BLaER1 treated with 17β-estradiol and CSF1 and Interleukin-3, amounts not matched to agents 10 nM and 100 nM (cell line): ENCODE results near the gene DNAJC13.
A peak's percentile ranks its signal among the peaks of the same experiment; 100 is the strongest.

Experiments used
- H3K27ac ChIP-seq, 11 experiments: shearing (Covaris generic); formaldehyde crosslinking; 2 replicates each; pipeline ENCODE4 v1.8.1; 2022
- H3K27me3 ChIP-seq, 11 experiments: shearing (Covaris generic); formaldehyde crosslinking; 2 replicates each; pipeline ENCODE4 v1.8.1; 2022
- H3K36me3 ChIP-seq, 11 experiments: shearing (Covaris generic); formaldehyde crosslinking; 2 replicates each; pipeline ENCODE4 v1.8.1; 2022
- H3K4me1 ChIP-seq, 10 experiments: shearing (Covaris generic); formaldehyde crosslinking; 2 replicates each; pipeline ENCODE4 v1.8.1; 2022
- H3K4me2 ChIP-seq, 11 experiments: shearing (Covaris generic); formaldehyde crosslinking; 2 replicates each; pipeline ENCODE4 v1.8.1; 2022
- H3K4me3 ChIP-seq, 10 experiments: shearing (Covaris generic); formaldehyde crosslinking; 2 replicates each; pipeline ENCODE4 v1.8.1; 2022
- H3K9ac ChIP-seq, 11 experiments: shearing (Covaris generic); formaldehyde crosslinking; 2 replicates each; pipeline ENCODE4 v1.8.1; 2022
- H3K9me3 ChIP-seq, 11 experiments: shearing (Covaris generic); formaldehyde crosslinking; replicated peaks in 1 of 11; 2 replicates each; pipeline ENCODE4 v1.8.1; 2022
- H4K20me1 ChIP-seq, 11 experiments: shearing (Covaris generic); formaldehyde crosslinking; 2 replicates each; pipeline ENCODE4 v1.8.1; 2022
- Cebpa-rat ChIP-seq, 11 experiments: shearing (Covaris generic); IDR thresholded peaks; 2 replicates each; pipeline ENCODE4 v1.8.1; 2022

Gene DNAJC13

GRCh38 chr3:132535575-132536441 lies 118.5 kb downstream of the DNAJC13 start:
- Histone ChIP-seq H3K4me2 (peak overlapping the region in 2 of 11 experiments; percentile 17 to 25; a peak in 1 of 22 replicates), H3K9ac (peak overlapping the region in 1 of 11 experiments; percentile 34; a peak in 1 of 22 replicates), H3K9me3 (no peaks in the 10 kb centered on the region), H3K27me3 (no peaks in the 10 kb centered on the region), H3K4me1 (peaks cover 0 to 55% (median 0%) of the 10 kb centered on the region in 10 experiments; a peak in 6 of 20 replicates), H3K27ac (peak overlapping the region in 1 of 11 experiments; percentile 36; a peak in 1 of 22 replicates), H3K4me3 (no peak overlapping the region), H4K20me1 (peaks cover 0 to 70% (median 19%) of the 10 kb centered on the region in 11 experiments; a peak in 12 of 22 replicates), H3K36me3 (peaks cover 80 to 100% (median 96%) of the 10 kb centered on the region in 11 experiments)
- TF ChIP-seq Cebpa-rat (IDR thresholded peaks at IDR 0.05), result no peak

- H4K20me1 ChIP-seq, result peaks cover 0 to 63% (median 19%) of the 10 kb centered on the region in 11 experiments; a peak in 12 of 22 replicates
- peaks cover 76 to 100% (median 96%) of the 10 kb centered on the region in 11 experiments for H3K36me3 ChIP-seq
- H3K9me3 ChIP-seq, result no peaks in the 10 kb centered on the region
- H3K4me2 ChIP-seq, result peak overlapping the region in 2 of 11 experiments; percentile 17 to 25; a peak in 1 of 22 replicates
- no peak for TF ChIP-seq Cebpa-rat (IDR thresholded peaks at IDR 0.05)
- peak overlapping the region in 1 of 11 experiments; percentile 36; a peak in 1 of 22 replicates for H3K27ac ChIP-seq
- H3K27me3 ChIP-seq, result no peaks in the 10 kb centered on the region
- peak overlapping the region in 1 of 11 experiments; percentile 34; a peak in 1 of 22 replicates for H3K9ac ChIP-seq
- H3K4me3 ChIP-seq, result no peak overlapping the region
- H3K4me1 ChIP-seq, result peaks cover 0 to 62% (median 0%) of the 10 kb centered on the region in 10 experiments; a peak in 7 of 20 replicates
Observed at GRCh38 chr3:132536442-132537153, 119.3 kb downstream of the DNAJC13 start.

- Histone ChIP-seq H3K27ac (no peak overlapping the region), H3K4me1 (peaks cover 0 to 69% (median 3%) of the 10 kb centered on the region in 10 experiments; a peak in 9 of 20 replicates), H3K9me3 (no peaks in the 10 kb centered on the region), H3K4me2 (no peak overlapping the region), H3K27me3 (no peaks in the 10 kb centered on the region), H4K20me1 (peaks cover 0 to 57% (median 19%) of the 10 kb centered on the region in 11 experiments; a peak in 12 of 22 replicates), H3K36me3 (peaks cover 71 to 99% (median 91%) of the 10 kb centered on the region in 11 experiments), H3K4me3 (no peak overlapping the region), H3K9ac (peak overlapping the region in 1 of 11 experiments; percentile 34; a peak in 1 of 22 replicates)
- TF ChIP-seq Cebpa-rat (IDR thresholded peaks at IDR 0.05), result no peak
Observed at GRCh38 chr3:132537297-132537696, 120.0 kb downstream of the DNAJC13 start.

- no peaks in the 10 kb centered on the region for H3K27me3 ChIP-seq
- H3K9me3 ChIP-seq, result no peaks in the 10 kb centered on the region
- no peak for TF ChIP-seq Cebpa-rat (IDR thresholded peaks at IDR 0.05)
- H3K36me3 ChIP-seq, result peaks cover 63 to 93% (median 87%) of the 10 kb centered on the region in 11 experiments
- H3K4me1 ChIP-seq, result peaks cover 0 to 77% (median 6%) of the 10 kb centered on the region in 10 experiments; a peak in 10 of 20 replicates
- H3K4me2 ChIP-seq, result 0 out of 22 replicates have a peak overlapping the region, but pooled peaks of 1 of the 11 experiments have one; percentile 8
- no peak overlapping the region for H3K9ac ChIP-seq
- no peak overlapping the region for H3K27ac ChIP-seq
- H4K20me1 ChIP-seq, result peaks cover 0 to 49% (median 19%) of the 10 kb centered on the region in 11 experiments; a peak in 12 of 22 replicates
- H3K4me3 ChIP-seq, result no peak overlapping the region
Observed at GRCh38 chr3:132538072-132538471, 120.8 kb downstream of the DNAJC13 start.

GRCh38 chr3:132539681-132540080 lies 122.4 kb downstream of the DNAJC13 start:
- H3K27ac ChIP-seq, result no peak overlapping the region
- H3K4me1 ChIP-seq, result peaks cover 0 to 93% (median 9%) of the 10 kb centered on the region in 10 experiments; a peak in 10 of 20 replicates
- 0 out of 22 replicates have a peak, but pooled peaks of 1 of the 11 experiments have one; percentile 21 for TF ChIP-seq Cebpa-rat (IDR thresholded peaks at IDR 0.05)
- H3K4me3 ChIP-seq, result no peak overlapping the region
- no peaks in the 10 kb centered on the region for H3K27me3 ChIP-seq
- peaks cover 47 to 86% (median 75%) of the 10 kb centered on the region in 11 experiments for H3K36me3 ChIP-seq
- 0 out of 22 replicates have a peak overlapping the region, but pooled peaks of 1 of the 11 experiments have one; percentile 5 for H3K9ac ChIP-seq
- H3K4me2 ChIP-seq, result peak overlapping the region in 2 of 11 experiments; percentile 65 to 79; a peak in 2 of 22 replicates
- peaks cover 0 to 33% (median 19%) of the 10 kb centered on the region in 11 experiments; a peak in 12 of 22 replicates for H4K20me1 ChIP-seq
- no peaks in the 10 kb centered on the region for H3K9me3 ChIP-seq

GRCh38 chr3:132542577-132542976 lies 125.3 kb downstream of the DNAJC13 start:
- Histone ChIP-seq H3K9me3 (no peaks in the 10 kb centered on the region), H3K4me2 (peak overlapping the region in 4 of 11 experiments; percentile 60 to 79 (median 72); a peak in 7 of 22 replicates), H3K4me1 (peaks cover 0 to 99% (median 18%) of the 10 kb centered on the region in 10 experiments; a peak in 11 of 20 replicates), H3K9ac (no peak overlapping the region; a peak in 2 of 22 replicates), H3K27me3 (no peaks in the 10 kb centered on the region), H3K27ac (peak overlapping the region in 4 of 11 experiments; percentile 35 to 67 (median 54); a peak in 8 of 22 replicates), H4K20me1 (peaks cover 0 to 5% (median 0%) of the 10 kb centered on the region in 11 experiments; a peak in 2 of 22 replicates), H3K36me3 (peaks cover 26 to 58% (median 48%) of the 10 kb centered on the region in 11 experiments; a peak in 21 of 22 replicates), H3K4me3 (no peak overlapping the region)
- no peak for TF ChIP-seq Cebpa-rat (IDR thresholded peaks at IDR 0.05)

GRCh38 chr3:132543011-132543739 lies 125.9 kb downstream of the DNAJC13 start:
- Histone ChIP-seq H4K20me1 (0 out of 22 replicates have a peak, but pooled peaks cover 0 to under 1% (median 0%) of the 10 kb centered on the region in 11 experiments), H3K36me3 (peaks cover 20 to 52% (median 42%) of the 10 kb centered on the region in 11 experiments), H3K4me2 (peak overlapping the region in 5 of 11 experiments; percentile 5 to 87 (median 65); a peak in 8 of 22 replicates), H3K27me3 (no peaks in the 10 kb centered on the region), H3K4me3 (no peak overlapping the region), H3K4me1 (peaks cover 0 to 99% (median 18%) of the 10 kb centered on the region in 10 experiments; a peak in 11 of 20 replicates), H3K9ac (peak overlapping the region in 1 of 11 experiments; percentile 40; a peak in 1 of 22 replicates), H3K9me3 (peaks cover 0 to 6% (median 5%) of the 10 kb centered on the region in 11 experiments; a peak in 12 of 22 replicates), H3K27ac (peak overlapping the region in 4 of 11 experiments; percentile 35 to 71 (median 54); a peak in 7 of 22 replicates)
- TF ChIP-seq Cebpa-rat (IDR thresholded peaks at IDR 0.05), result no peak
